A549 (cell line): ENCODE measurements around the gene SHBG.

Experiments
- CTCF ChIP-seq: fragments of >200 bp; sonication (Bioruptor Twin); formaldehyde crosslinking; IDR thresholded peaks from 3 replicates; pipeline ENCODE4 v1.5.1; 2016
- RFX5 ChIP-seq: fragments of 450-650 bp; IDR thresholded peaks from 2 replicates; pipeline ENCODE4 v1.7.1; 2014; ENCODE audit warnings: antibody characterized with exemption, mild to moderate bottlenecking, moderate library complexity
- TFCP2L1 ChIP-seq: fragments of 250-450 bp; sonication (Bioruptor Pico); IDR thresholded peaks from 2 replicates; pipeline ENCODE4 v1.5.0; 2021; ENCODE audit warnings: mild to moderate bottlenecking

GRCh38 chr17:7656958-7657609, 27.1 kb downstream of the SHBG start:
- TF ChIP-seq CTCF (no peak), RFX5 (no peak), TFCP2L1 (no peak)
